Tibial artery (tissue), 4 donors: Measurements from ENCODE around the gene ZBTB7A.

Experiments
- DNase-seq, 2 donors: peaks; one replicate each; pipeline ENCODE4 v3.0.0-alpha.2; 2019
- H3K27ac ChIP-seq, 2 donors: fragments of 200-600 bp; sonication (generic) in 1 of 2; 1 replicate in 1 of 2; 2 replicates in 1 of 2; pipeline ENCODE4 v1.5.1; 2018 to 2019; ENCODE audit warnings: mild to moderate bottlenecking in 1 of 2
- H3K27me3 ChIP-seq, 2 donors: fragments of 200-600 bp; sonication (generic) in 1 of 2; one replicate each; pipeline versions ENCODE4 v1.5.1 to v1.6.0; 2016 to 2019
- H3K36me3 ChIP-seq, 3 donors: fragments of 200-600 bp; sonication (generic) in 2 of 3; one replicate each; pipeline ENCODE4 v1.5.1; 2016 to 2019; ENCODE audit warnings: mild to moderate bottlenecking in 2 of 3
- H3K4me1 ChIP-seq, 4 donors: fragments of 200-600 bp; sonication (generic) in 2 of 4; 1 replicate in 3 of 4; 2 replicates in 1 of 4; pipeline ENCODE4 v1.5.1; 2016 to 2019
- H3K4me3 ChIP-seq, 2 donors: fragments of 200-600 bp; sonication (generic) in 1 of 2; 1 replicate in 1 of 2; 2 replicates in 1 of 2; pipeline ENCODE4 v1.5.1; 2018 to 2019; ENCODE audit warnings: mild to moderate bottlenecking in 2 of 2
- H3K9me3 ChIP-seq, 3 donors: fragments of 200-600 bp; sonication (generic) in 1 of 3; one replicate each; pipeline ENCODE4 v1.5.1; 2016 to 2019
- intact Hi-C: fragments of 100-400 bp; cut with DNase I; formaldehyde crosslinking; loops from one replicate; pipeline ENCODE4 v1.15.0; 2023; ENCODE audit warnings: low total_unique reads
- TF ChIP-seq, protein P1 (sequence below), 2 experiments: fragments of 200-600 bp in 1 of 2; fragments of 450-650 bp in 1 of 2; IDR thresholded peaks; one replicate each; pipeline ENCODE4 v1.5.1; 2017 to 2019; ENCODE audit warnings: antibody characterized with exemption in 2 of 2, mild to moderate bottlenecking in 1 of 2, moderate library complexity in 1 of 2

Gene ZBTB7A

DNA sequence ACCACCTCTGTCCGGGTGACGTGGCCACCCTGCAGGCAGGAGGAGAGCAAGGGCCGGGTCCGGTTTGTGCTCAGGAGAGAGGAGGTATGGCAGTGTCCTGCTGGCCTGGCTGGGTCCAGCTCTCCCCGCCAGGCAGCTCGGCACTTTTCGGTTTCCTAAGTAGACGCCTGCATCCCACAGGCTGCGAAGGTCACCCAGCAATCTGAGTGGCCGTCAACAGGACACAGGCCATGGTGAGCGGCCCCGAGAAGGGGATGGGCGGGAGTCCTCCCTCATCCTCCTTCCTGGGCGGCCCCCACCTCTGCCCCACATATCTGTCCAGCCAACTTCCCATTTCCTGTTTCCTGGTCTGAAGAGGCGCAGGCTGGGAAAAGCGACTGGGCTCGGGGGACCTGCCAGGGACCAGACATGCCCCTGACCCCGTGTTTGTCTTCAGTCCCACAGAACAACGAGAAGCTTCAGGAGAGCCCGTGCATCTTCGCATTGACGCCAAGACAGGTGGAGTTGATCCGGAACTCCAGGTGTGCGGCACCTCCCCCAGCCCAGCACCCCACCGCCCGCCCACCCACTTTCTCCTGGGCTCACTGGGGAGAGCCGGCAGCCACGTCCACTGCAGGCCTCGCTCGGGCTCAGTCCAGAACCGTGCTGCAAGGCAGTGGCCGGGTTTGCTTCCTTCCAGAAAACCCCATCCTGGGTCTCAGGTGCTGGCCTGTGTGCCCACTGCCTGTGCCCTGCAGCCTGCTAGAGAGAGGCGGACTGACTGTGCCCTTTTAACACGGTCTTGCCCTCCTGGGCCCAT is 42.9 kb downstream of the ZBTB7A start:
- H3K4me1 ChIP-seq, result peaks cover 0 to 9% (median 3%) of the 10 kb centered on the region in 4 donors
- H3K27me3 ChIP-seq, result no peaks in the 10 kb centered on the region
- intact Hi-C loops, result no loop called here
- TF ChIP-seq, protein P1, sequence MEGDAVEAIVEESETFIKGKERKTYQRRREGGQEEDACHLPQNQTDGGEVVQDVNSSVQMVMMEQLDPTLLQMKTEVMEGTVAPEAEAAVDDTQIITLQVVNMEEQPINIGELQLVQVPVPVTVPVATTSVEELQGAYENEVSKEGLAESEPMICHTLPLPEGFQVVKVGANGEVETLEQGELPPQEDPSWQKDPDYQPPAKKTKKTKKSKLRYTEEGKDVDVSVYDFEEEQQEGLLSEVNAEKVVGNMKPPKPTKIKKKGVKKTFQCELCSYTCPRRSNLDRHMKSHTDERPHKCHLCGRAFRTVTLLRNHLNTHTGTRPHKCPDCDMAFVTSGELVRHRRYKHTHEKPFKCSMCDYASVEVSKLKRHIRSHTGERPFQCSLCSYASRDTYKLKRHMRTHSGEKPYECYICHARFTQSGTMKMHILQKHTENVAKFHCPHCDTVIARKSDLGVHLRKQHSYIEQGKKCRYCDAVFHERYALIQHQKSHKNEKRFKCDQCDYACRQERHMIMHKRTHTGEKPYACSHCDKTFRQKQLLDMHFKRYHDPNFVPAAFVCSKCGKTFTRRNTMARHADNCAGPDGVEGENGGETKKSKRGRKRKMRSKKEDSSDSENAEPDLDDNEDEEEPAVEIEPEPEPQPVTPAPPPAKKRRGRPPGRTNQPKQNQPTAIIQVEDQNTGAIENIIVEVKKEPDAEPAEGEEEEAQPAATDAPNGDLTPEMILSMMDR (IDR thresholded peaks at IDR 0.05), result no peak
- no peaks in the 10 kb centered on the region for H3K9me3 ChIP-seq
- H3K27ac ChIP-seq, result no peak overlapping the region
- peaks cover 20 to 59% (median 48%) of the 10 kb centered on the region in 3 donors for H3K36me3 ChIP-seq
- DNase-seq, result peak in 1 of 2 donors; percentile 57
- H3K4me3 ChIP-seq, result no peak overlapping the region

DNA sequence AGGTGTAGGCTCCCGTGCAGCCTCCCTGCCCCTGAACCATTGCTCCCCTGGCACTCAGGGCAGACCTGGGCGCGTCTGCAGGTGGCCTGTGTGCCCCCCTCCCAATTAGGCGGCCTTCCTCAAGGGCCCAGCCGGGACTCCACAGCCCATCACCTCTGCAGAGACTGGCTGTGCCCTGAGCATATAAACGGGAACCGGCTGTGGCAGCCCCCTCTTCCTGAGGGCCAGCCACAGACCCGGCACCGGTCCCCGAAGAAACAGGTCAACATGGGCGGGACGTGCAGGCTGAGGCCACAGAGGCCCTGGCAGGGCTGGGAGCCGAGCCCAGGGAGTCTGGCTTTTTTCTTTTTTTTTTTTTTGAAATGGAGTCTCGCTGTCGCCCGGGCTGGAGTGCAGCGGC is 47.1 kb downstream of the ZBTB7A start:
- H3K4me3 ChIP-seq, result no peak overlapping the region
- intact Hi-C loops, result no loop called here

DNA sequence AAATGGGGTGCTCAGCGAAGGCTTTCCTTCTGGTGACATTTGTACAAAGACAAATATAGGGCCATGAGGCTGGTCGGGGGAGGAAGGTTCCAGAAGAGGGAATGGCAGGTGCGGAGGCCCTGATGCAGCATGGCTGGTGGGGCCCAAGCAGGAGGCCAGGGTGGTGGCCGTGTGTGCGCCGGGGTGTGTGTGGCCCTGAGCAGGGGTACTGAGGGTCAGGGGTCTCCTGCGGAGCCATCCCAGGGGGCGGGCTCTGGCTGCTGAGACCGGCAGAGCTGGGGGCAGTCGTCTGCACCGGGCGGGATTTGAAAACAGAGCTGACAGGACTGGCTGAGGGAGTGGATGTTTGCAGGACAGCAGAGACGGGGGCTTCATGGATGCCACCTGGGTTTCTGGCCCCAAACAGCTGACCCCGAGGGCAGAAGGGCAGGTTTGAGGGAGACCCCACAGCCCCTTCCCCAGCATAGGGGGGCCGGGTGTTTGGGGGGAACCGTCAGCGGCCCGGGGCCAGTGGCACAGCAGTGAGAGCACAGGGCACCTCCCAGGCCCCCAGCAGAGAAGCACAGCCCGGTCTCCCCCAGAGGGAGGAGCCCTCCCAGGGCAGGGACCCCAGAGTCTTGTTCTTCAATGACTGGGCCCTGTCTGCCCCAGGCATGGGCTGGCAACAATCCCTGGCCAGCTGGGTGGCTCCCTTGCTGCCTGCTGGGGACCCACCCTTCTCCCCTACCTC is 47.8 kb downstream of the ZBTB7A start:
- Histone ChIP-seq H3K27me3 (no peaks in the 10 kb centered on the region), H3K36me3 (peaks cover 4 to 36% (median 34%) of the 10 kb centered on the region in 3 donors), H3K4me1 (peaks cover 0 to 37% (median 24%) of the 10 kb centered on the region in 4 donors), H3K4me3 (no peak overlapping the region), H3K9me3 (no peaks in the 10 kb centered on the region), H3K27ac (peak overlapping the region in 1 of 2 donors; percentile 34)
- TF ChIP-seq, protein P1 (IDR thresholded peaks at IDR 0.05), result no peak
- intact Hi-C loops, result no loop called here
- DNase-seq, result peak in 1 of 2 donors; percentile 60

More for the DNA sequence above, 47.1 kb downstream of the ZBTB7A start:
- H3K9me3 ChIP-seq, result no peaks in the 10 kb centered on the region
- DNase-seq, result peak in 1 of 2 donors; percentile 49
- TF ChIP-seq, protein P1 (IDR thresholded peaks at IDR 0.05), result no peak
- H3K4me1 ChIP-seq, result peaks cover 0 to 30% (median 21%) of the 10 kb centered on the region in 4 donors
- H3K27me3 ChIP-seq, result no peaks in the 10 kb centered on the region
- H3K36me3 ChIP-seq, result peaks cover 8 to 38% (median 34%) of the 10 kb centered on the region in 3 donors
- peak overlapping the region in 1 of 2 donors; percentile 34 for H3K27ac ChIP-seq

DNA sequence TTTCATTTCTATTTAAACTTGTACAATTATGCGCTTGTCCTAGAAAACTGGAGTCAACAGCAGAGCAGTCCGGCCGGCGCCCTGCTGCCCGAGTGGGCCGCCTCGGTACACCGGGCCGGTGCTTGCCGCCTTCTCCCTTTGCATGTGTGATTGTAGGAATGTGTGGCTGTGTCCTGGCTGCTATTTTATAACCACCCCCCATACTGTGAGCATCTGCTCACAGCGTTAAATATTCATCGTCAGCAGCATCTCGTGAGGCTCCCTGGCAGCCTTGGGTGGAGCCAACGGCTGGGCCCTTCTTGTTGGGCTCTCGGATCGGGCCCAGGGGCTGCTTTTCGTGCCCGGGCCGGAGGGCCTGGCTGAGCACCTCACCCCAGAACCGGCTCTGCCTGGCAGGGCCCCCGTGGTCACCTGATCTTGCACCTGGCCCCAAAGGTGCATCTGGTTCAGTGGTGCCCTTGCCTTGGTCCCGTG is 48.5 kb downstream of the ZBTB7A start:
- peaks cover 10 to 40% (median 34%) of the 10 kb centered on the region in 3 donors for H3K36me3 ChIP-seq
- intact Hi-C loops, result no loop called here
- no peaks in the 10 kb centered on the region for H3K9me3 ChIP-seq
- no peak for DNase-seq
- H3K27ac ChIP-seq, result no peak overlapping the region
- TF ChIP-seq, protein P1 (IDR thresholded peaks at IDR 0.05), result no peak
- H3K27me3 ChIP-seq, result no peaks in the 10 kb centered on the region
- H3K4me3 ChIP-seq, result no peak overlapping the region
- peaks cover 0 to 37% (median 27%) of the 10 kb centered on the region in 4 donors for H3K4me1 ChIP-seq

DNA sequence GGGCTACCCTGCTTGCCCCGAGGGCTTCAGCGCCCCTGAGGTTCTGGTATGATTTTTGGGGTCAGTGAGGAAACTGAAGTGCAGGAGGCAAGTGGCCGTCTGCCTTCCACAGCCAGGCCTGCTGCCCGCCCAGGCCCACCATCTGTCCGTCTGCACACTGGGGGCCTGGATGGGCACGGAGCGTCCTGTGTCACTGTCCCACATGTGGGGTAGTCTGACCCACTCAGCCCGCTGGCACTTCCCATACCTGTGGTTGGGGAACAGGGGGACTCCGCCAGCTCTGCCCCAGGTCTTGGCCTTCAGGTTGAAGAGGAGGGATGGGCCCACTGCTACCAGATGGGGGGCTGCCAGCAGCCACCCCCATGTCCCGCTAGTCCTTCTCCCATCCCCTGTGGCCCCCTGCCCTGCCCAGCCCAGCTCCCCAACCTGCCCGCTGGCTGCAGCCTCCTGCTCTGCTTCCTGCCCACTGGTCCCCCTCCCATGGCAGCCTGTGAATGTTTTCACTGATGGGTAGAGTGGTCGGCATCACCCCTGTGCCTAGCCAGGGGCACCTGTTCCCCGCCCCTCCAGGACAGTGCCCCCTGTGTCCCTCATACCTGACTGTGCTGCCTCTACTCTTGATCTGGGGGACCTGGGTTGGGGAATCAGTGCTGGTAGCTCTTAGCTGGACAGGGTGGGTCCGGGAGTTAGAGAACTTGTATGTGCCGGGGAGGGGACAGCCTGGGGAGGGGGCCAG is 49.6 kb downstream of the ZBTB7A start:
- peak in 1 of 2 donors; percentile 63 for DNase-seq
- intact Hi-C loops, result no loop called here
- H3K4me1 ChIP-seq, result peaks cover 0 to 42% (median 28%) of the 10 kb centered on the region in 4 donors
- no peaks in the 10 kb centered on the region for H3K9me3 ChIP-seq
- H3K27me3 ChIP-seq, result no peaks in the 10 kb centered on the region
- H3K4me3 ChIP-seq, result no peak overlapping the region
- H3K36me3 ChIP-seq, result peaks cover 12 to 43% (median 38%) of the 10 kb centered on the region in 3 donors
- H3K27ac ChIP-seq, result no peak overlapping the region
- TF ChIP-seq, protein P1 (IDR thresholded peaks at IDR 0.05), result no peak
